Spinal cord (tissue), 10 donors: ENCODE results near the gene BRINP2. TPM values are rescaled to one million over a fixed set of nuclear protein-coding genes. Genes with fewer than 3 reads are reported as not detected.

ENCODE experiments used
- DNase-seq, 6 donors: peaks; one replicate each; pipeline versions ENCODE4 v3.0.0 to v3.0.0-alpha.2; 2013 to 2015; ENCODE audit warnings: low spot score in 6 of 6, low read depth in 4 of 6
- H3K27ac ChIP-seq: one replicate; pipeline ENCODE4 v1.5.1; 2013; ENCODE audit warnings: low read depth, low read length, control low read depth
- H3K27me3 ChIP-seq: one replicate; pipeline ENCODE4 v1.6.1; 2013; ENCODE audit warnings: low read length; ENCODE audit not compliant: control insufficient read depth, insufficient read depth
- H3K36me3 ChIP-seq: one replicate; pipeline ENCODE4 v1.6.1; 2013; ENCODE audit warnings: low read length; ENCODE audit not compliant: control insufficient read depth, insufficient read depth
- H3K4me1 ChIP-seq: one replicate; pipeline ENCODE4 v1.6.1; 2013; ENCODE audit warnings: low read length; ENCODE audit not compliant: control insufficient read depth, insufficient read depth
- H3K4me3 ChIP-seq: one replicate; pipeline ENCODE4 v1.5.1; 2013; ENCODE audit warnings: low read depth, low read length, control low read depth
- H3K9me3 ChIP-seq: one replicate; pipeline ENCODE4 v1.6.1; 2013; ENCODE audit warnings: low read length; ENCODE audit not compliant: control insufficient read depth, insufficient read depth
- WGBS: methylation state at CpG from one replicate; pipeline ENCODE4 v1.1.5; 2013; ENCODE audit warnings: missing lambda C conversion rate; ENCODE audit not compliant: insufficient coverage; 5-methylcytosine and 5-hydroxymethylcytosine counted together
- polyA plus RNA-seq, 2 donors: library from polyadenylated mRNA; unstranded; fragments of 120-200 nt; gene quantifications; one replicate each; pipeline ENCODE4 v1.2.1, GENCODE V29; 2013; ENCODE audit not compliant: insufficient read length in 2 of 2
- total RNA-seq, 2 donors: library from RNA; depleted of rRNA in 1 of 2; stranded (reverse); fragments of 120-200 nt in 1 of 2; fragments of >200 nt in 1 of 2; gene quantifications; one replicate each; pipeline versions ENCODE4 v1.2.3 to v1.2.4, GENCODE V29; 2013 to 2014
- donor health status: healthy.

The BRINP2 gene
- total and polyA plus RNA-seq, 4 donors: 8.2 to 33.8 (median 23.8) TPM

- Histone ChIP-seq H3K4me1 (no peaks in the 10 kb centered on the region), H3K4me3 (no peak overlapping the region), H3K36me3 (peaks cover 4% of the 10 kb centered on the region), H3K9me3 (no peaks in the 10 kb centered on the region), H3K27ac (no peak overlapping the region), H3K27me3 (no peaks in the 10 kb centered on the region)
- 100% methylated on average over 1 of the region's 4 CpGs for WGBS
- no peak for DNase-seq
Measured at GRCh38 chr1:177133977-177134538, 36.7 kb upstream of the BRINP2 start.

DNA sequence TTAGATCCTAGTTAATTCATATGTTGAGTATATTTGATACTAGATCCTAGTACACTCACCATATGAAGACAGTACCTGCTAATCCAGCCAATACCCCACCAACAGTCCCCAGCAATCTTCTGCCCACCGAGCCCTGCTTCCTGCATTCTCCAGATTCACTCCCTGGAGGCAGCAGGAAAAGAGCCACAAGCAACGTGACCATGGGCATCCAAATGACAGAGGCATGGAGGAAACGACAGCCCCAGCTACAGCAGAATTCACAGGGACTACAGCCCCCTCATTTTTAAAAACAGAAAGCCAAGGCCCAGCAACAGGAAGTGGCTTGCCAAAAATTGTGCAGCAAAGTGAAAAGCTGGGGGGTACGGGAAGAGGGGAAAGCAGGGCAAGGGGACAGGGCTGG lies 35.5 kb upstream of the BRINP2 start:
- Histone ChIP-seq H3K36me3 (no peaks in the 10 kb centered on the region), H3K9me3 (no peaks in the 10 kb centered on the region), H3K4me1 (no peaks in the 10 kb centered on the region), H3K4me3 (no peak overlapping the region), H3K27me3 (no peaks in the 10 kb centered on the region), H3K27ac (no peak overlapping the region)
- no peak for DNase-seq
- 58% methylated on average over 3 of the region's 4 CpGs for WGBS

GRCh38 chr1:177137814-177138213 lies 32.9 kb upstream of the BRINP2 start:
- Histone ChIP-seq H3K9me3 (no peaks in the 10 kb centered on the region), H3K27ac (no peak overlapping the region), H3K4me3 (no peak overlapping the region), H3K36me3 (no peaks in the 10 kb centered on the region), H3K27me3 (no peaks in the 10 kb centered on the region), H3K4me1 (no peaks in the 10 kb centered on the region)
- no peak for DNase-seq
- no CpG with 5 or more reads among the region's 1 CpG for WGBS

DNA sequence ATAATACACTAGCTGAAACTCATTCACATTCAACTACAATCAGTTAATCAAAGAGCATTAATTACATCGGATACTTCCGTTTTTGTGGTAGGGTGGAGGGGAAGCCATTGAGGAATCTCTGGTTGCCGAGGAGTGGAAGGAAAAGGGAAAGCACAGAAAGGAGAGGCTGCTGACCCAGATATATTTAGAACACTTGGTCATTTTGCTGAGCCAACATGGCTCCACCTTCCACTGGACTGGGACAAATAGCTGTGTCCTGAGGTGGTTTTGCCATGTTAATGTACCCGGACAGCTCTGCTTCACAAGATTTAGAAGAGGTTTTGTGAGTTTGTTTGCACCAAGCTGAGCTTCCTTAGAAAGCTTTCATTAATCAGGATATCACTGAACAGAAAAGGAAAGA lies 32.4 kb upstream of the BRINP2 start:
- H3K4me3 ChIP-seq: no peak overlapping the region
- whole genome bisulfite sequencing: 60% methylated on average over 2 of the region's 4 CpGs
- H3K27me3 ChIP-seq: no peaks in the 10 kb centered on the region
- no peak overlapping the region for H3K27ac ChIP-seq
- no peaks in the 10 kb centered on the region for H3K9me3 ChIP-seq
- H3K36me3 ChIP-seq: no peaks in the 10 kb centered on the region
- no peak for DNase-seq
- no peaks in the 10 kb centered on the region for H3K4me1 ChIP-seq

DNA sequence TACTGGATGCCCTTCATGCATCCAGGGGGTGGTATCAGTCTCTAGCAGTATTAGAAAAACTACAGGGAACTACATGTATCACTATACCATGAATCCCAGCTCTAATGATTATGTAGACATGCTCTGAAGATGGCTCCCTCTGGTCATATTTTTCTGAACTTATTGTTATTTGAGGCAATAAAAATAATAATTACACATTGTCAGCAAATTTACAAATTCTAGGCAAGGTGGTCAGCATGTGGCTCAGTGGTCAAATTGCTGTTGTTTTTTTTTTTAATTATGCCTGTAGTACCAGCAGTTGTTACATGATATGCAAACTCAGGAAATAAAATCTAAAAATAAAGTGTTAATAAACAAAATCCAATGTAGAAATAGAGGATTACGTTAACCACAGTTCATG lies 28.7 kb upstream of the BRINP2 start:
- no CpG with 5 or more reads among the region's 1 CpG for WGBS
- Histone ChIP-seq H3K27me3 (no peaks in the 10 kb centered on the region), H3K36me3 (no peaks in the 10 kb centered on the region), H3K27ac (no peak overlapping the region), H3K4me1 (no peaks in the 10 kb centered on the region), H3K4me3 (no peak overlapping the region), H3K9me3 (no peaks in the 10 kb centered on the region)
- peak in 1 of 6 donors; percentile 77 for DNase-seq

GRCh38 chr1:177142791-177143271 lies 27.9 kb upstream of the BRINP2 start:
- Histone ChIP-seq H3K4me1 (no peaks in the 10 kb centered on the region), H3K27me3 (no peaks in the 10 kb centered on the region), H3K9me3 (no peaks in the 10 kb centered on the region), H3K36me3 (no peaks in the 10 kb centered on the region), H3K4me3 (no peak overlapping the region), H3K27ac (no peak overlapping the region)
- no peak for DNase-seq
- no CpG with 5 or more reads among the region's 4 CpGs for WGBS

DNA sequence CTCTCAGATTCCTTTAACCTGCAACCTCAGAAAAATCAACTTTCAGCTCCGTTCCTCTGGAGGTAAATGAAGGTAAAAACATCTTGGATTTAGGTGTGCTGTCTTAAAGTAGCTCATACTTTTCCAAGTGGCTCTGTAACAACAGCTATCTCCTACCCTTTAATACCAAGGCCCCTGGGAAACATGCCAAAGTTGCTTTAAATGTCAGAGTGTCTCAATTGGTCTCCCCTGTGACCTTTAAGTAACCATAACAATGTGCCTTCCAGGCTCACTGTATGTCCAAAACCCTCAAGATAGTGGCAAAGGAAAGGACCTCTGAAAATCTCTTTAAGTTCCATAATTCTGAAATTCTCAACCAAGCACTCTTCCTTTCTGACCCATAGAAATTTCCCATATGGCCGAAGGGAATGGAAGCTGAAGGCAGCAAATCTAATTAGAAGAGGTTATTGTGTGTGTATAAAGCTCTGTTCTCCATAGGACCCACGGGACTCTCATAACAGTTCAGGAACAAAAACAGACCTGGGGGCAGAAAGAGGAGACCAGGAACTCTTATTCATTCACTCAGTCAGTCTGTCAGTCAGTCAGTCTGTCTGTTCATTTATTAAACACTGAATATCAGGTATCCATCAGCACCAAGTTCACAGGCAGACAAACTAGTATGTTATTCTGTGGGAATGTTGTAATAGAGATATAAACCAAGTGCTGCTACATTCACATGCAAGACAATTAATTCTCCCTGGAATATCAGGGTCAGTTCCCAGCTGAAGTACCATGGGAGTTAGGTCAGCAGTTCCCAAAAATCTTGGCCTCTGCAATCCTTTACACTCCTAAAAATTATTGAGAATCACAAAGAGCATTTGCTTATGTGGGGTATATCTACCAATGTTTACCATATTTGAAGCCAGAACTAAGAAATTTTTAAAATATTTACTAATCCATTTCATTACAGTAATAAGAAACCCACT lies 25.4 kb upstream of the BRINP2 start:
- Histone ChIP-seq H3K36me3 (no peaks in the 10 kb centered on the region), H3K27ac (no peak overlapping the region), H3K9me3 (no peaks in the 10 kb centered on the region), H3K27me3 (no peaks in the 10 kb centered on the region), H3K4me1 (no peaks in the 10 kb centered on the region), H3K4me3 (no peak overlapping the region)
- 0% methylated on average over 1 of the region's 3 CpGs for WGBS
- DNase-seq: peak in 1 of 6 donors; percentile 19

DNA sequence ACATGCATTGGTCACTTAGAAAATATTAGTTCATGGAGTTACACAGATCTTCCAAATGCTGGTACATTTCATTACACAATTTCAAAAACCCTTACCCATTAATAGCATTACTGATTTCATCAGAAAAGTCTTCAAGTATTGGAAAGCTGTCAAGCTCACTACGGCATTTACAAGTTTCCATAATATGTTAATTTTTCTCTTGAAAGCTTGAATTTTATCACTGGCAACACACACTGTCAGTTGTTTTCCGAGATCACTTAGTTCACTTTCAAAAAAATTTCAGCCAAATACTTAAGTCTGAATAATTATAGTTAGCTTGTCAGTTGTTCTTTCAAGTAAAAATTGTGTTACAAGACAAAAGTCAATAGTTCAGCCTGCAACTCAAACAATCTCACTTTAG lies 24.3 kb upstream of the BRINP2 start:
- Histone ChIP-seq H3K27ac (no peak overlapping the region), H3K27me3 (no peaks in the 10 kb centered on the region), H3K9me3 (no peaks in the 10 kb centered on the region), H3K4me3 (no peak overlapping the region), H3K4me1 (no peaks in the 10 kb centered on the region), H3K36me3 (no peaks in the 10 kb centered on the region)
- no CpG with 5 or more reads among the region's 2 CpGs for WGBS
- DNase-seq: no peak

DNA sequence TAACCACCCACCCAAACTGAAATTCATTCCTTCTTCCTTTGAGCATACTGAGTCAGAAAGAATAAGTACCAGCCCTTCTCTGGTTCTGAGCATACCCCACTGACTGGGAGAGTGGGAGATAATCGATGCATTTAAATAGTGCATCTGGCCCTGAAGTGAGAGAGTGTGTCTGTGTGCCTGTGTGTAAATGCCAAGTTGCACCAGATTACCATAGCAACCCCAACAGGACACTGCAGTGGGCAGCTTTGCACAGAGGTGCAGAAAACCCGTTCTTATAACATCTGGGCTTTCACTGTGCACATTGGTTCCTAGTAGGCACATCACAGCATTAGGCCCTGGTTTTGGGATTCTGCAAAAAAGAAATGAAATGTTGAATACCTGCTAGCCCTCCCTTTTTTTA lies 8.5 kb upstream of the BRINP2 start:
- Histone ChIP-seq H3K4me1 (peaks cover 7% of the 10 kb centered on the region), H3K4me3 (peak overlapping the region; percentile 14), H3K9me3 (no peaks in the 10 kb centered on the region), H3K27me3 (peaks cover 2% of the 10 kb centered on the region), H3K36me3 (peaks cover 2% of the 10 kb centered on the region), H3K27ac (no peak overlapping the region)
- WGBS: 10% methylated on average over 2 of the region's 2 CpGs
- DNase-seq: peak in 2 of 6 donors; percentile 63 to 74
